ENCODE data around the gene NUP62CL. TPM values are rescaled to one million over a fixed set of nuclear protein-coding genes. Genes with fewer than 3 reads are reported as not detected.
"Not testable (repeated sequence)": the region's sequence is repeated elsewhere in the genome, so short reads cannot be mapped to it uniquely, and the experiment has no call there.

The NUP62CL gene
- total RNA-seq, 4 donors from 2014 or later = 1.3 to 8.8 (median 1.4) TPM

GRCh38 chrX:107207943-107208342, 1.7 kb upstream of the NUP62CL start:
- Histone ChIP-seq H3K27ac (no peak overlapping the region), H3K4me1 (no peaks in the 10 kb centered on the region), H3K36me3 (no peaks in the 10 kb centered on the region), H3K9me3 (no peaks in the 10 kb centered on the region), H3K4me3 (no peak overlapping the region), H3K27me3 (no peaks in the 10 kb centered on the region)
- 95% methylated on average over 9 of the region's 9 CpGs for WGBS
- TF ChIP-seq POLR2A (IDR thresholded peaks at IDR 0.05) = no peak
- no peak for TF ChIP-seq CTCF (IDR thresholded peaks at IDR 0.05)
- TF ChIP-seq POLR2AphosphoS5 (IDR thresholded peaks at IDR 0.05) = no peak
- no peak for TF ChIP-seq EP300 (IDR thresholded peaks at IDR 0.05)
- no peak for DNase-seq (ENCODE audit: low spot score in 2 of 2)

GRCh38 chrX:107207089-107207488, 856 bp upstream of the NUP62CL start:
- Histone ChIP-seq H3K9me3 (no peaks in the 10 kb centered on the region), H3K27me3 (no peaks in the 10 kb centered on the region), H3K36me3 (no peaks in the 10 kb centered on the region), H3K4me1 (no peaks in the 10 kb centered on the region), H3K27ac (no peak overlapping the region), H3K4me3 (no peak overlapping the region)
- no peak for DNase-seq (ENCODE audit: low spot score in 2 of 2)
- WGBS = 86% methylated on average over 7 of the region's 7 CpGs
- TF ChIP-seq POLR2A (IDR thresholded peaks at IDR 0.05) = no peak
- TF ChIP-seq EP300 (IDR thresholded peaks at IDR 0.05) = no peak
- TF ChIP-seq POLR2AphosphoS5 (IDR thresholded peaks at IDR 0.05) = no peak

- WGBS = 63% methylated on average over 9 of the region's 9 CpGs
- H3K4me1 ChIP-seq = no peaks in the 10 kb centered on the region
- H3K36me3 ChIP-seq = no peaks in the 10 kb centered on the region
- no peaks in the 10 kb centered on the region for H3K27me3 ChIP-seq
- H3K4me3 ChIP-seq = peak overlapping the region; percentile 50
- DNase-seq (ENCODE audit: low spot score in 2 of 2) = no peak
- no peak for TF ChIP-seq CTCF (IDR thresholded peaks at IDR 0.05)
- TF ChIP-seq EP300 (IDR thresholded peaks at IDR 0.05) = no peak
- TF ChIP-seq POLR2A (IDR thresholded peaks at IDR 0.05) = no peak
- TF ChIP-seq POLR2AphosphoS5 (IDR thresholded peaks at IDR 0.05) = no peak
- no peaks in the 10 kb centered on the region for H3K9me3 ChIP-seq
- H3K27ac ChIP-seq = no peak overlapping the region
These were observed 448 bp upstream of the NUP62CL start for GRCh38 chrX:107206697-107207065.

GRCh38 chrX:107204068-107204605, 2.1 kb downstream of the NUP62CL start:
- Histone ChIP-seq H3K4me3 (no peak overlapping the region), H3K36me3 (no peaks in the 10 kb centered on the region), H3K27me3 (no peaks in the 10 kb centered on the region), H3K9me3 (no peaks in the 10 kb centered on the region), H3K4me1 (no peaks in the 10 kb centered on the region), H3K27ac (no peak overlapping the region)
- TF ChIP-seq CTCF (IDR thresholded peaks at IDR 0.05) = no peak
- TF ChIP-seq POLR2AphosphoS5 (IDR thresholded peaks at IDR 0.05) = no peak
- no peak for DNase-seq (ENCODE audit: low spot score in 2 of 2)
- 80% methylated on average over 6 of the region's 6 CpGs for WGBS

- WGBS = 66% methylated on average over 3 of the region's 3 CpGs
- TF ChIP-seq EP300 (IDR thresholded peaks at IDR 0.05) = no peak
- Histone ChIP-seq H3K9me3 (no peaks in the 10 kb centered on the region), H3K4me1 (no peaks in the 10 kb centered on the region), H3K27ac (no peak overlapping the region), H3K4me3 (no peak overlapping the region), H3K27me3 (no peaks in the 10 kb centered on the region), H3K36me3 (no peaks in the 10 kb centered on the region)
- no peak for DNase-seq (ENCODE audit: low spot score in 2 of 2)
These were observed 6.7 kb downstream of the NUP62CL start for GRCh38 chrX:107199491-107199890.

GRCh38 chrX:107198074-107198473, 8.2 kb downstream of the NUP62CL start:
- H3K27me3 ChIP-seq; H3K4me3 ChIP-seq; H3K36me3 ChIP-seq; H3K27ac ChIP-seq; DNase-seq (ENCODE audit: low spot score in 2 of 2); H3K9me3 ChIP-seq; H3K4me1 ChIP-seq: not testable (repeated sequence)
- whole genome bisulfite sequencing = 83% methylated on average over 6 of the region's 6 CpGs

- no peak for DNase-seq (ENCODE audit: low spot score in 2 of 2)
- no peak for TF ChIP-seq EP300 (IDR thresholded peaks at IDR 0.05)
- TF ChIP-seq POLR2A (IDR thresholded peaks at IDR 0.05) = no peak
- TF ChIP-seq CTCF (IDR thresholded peaks at IDR 0.05) = no peak
- TF ChIP-seq POLR2AphosphoS5 (IDR thresholded peaks at IDR 0.05) = no peak
- H3K36me3 ChIP-seq = no peaks in the 10 kb centered on the region
- no peaks in the 10 kb centered on the region for H3K4me1 ChIP-seq
- WGBS = 86% methylated on average over 1 of the region's 1 CpG
- H3K27ac ChIP-seq = no peak overlapping the region
- no peaks in the 10 kb centered on the region for H3K27me3 ChIP-seq
- H3K4me3 ChIP-seq = no peak overlapping the region
- H3K9me3 ChIP-seq = no peaks in the 10 kb centered on the region
These were observed 8.9 kb downstream of the NUP62CL start for GRCh38 chrX:107197319-107197718.

Data from suprapubic skin (tissue), 4 donors.